ENCODE results near the gene PCSK5. TPM values are rescaled to one million over a fixed set of nuclear protein-coding genes. Genes with fewer than 3 reads are reported as not detected.

The PCSK5 gene
- total and polyA plus RNA-seq, 3 experiments from 2014 or later = 1.6 to 1.9 (median 1.8) TPM

DNA sequence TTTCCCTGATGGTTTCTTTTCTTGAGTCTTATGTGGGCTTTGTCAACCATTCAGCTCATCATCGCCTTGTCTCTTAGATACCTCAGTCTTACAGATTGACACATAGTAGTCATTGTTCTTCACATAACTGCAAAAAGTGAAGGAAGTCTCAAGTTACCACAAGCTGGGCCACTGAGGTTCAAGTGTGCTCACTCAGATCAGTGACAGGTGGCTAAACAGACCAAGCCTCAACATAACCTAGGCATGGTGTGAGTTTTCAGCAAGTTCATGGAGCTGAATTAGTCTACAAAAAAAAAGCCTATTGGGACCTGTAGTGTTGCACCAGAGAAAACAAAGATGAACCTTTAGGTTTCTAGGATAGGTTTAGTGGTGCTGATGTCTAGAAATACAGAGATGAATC is 445.6 kb downstream of the PCSK5 start:
- no peaks in the 10 kb centered on the region for H3K36me3 ChIP-seq (ENCODE audit: insufficient read depth, low read length)
- peaks cover 2 to 21% of the 10 kb centered on the region in 2 donors for H3K27me3 Mint-ChIP-seq
- no peaks in the 10 kb centered on the region for H3K36me3 Mint-ChIP-seq
- H3K4me1 Mint-ChIP-seq = no peaks in the 10 kb centered on the region
- no peaks in the 10 kb centered on the region for H3K9me3 Mint-ChIP-seq
- H3K9me3 ChIP-seq (ENCODE audit: low read length) = no peaks in the 10 kb centered on the region
- CTCF ChIA-PET = no interaction called here
- POLR2A ChIA-PET = no interaction called here
- no peak overlapping the region for H3K4me3 Mint-ChIP-seq
- no peak overlapping the region for H3K27ac Mint-ChIP-seq
- H3K4me3 ChIP-seq (ENCODE audit: low read length) = no peak overlapping the region
- DNase-seq = no peak
- no peak overlapping the region for H3K27ac ChIP-seq (ENCODE audit: low read depth, low read length)
- no peaks in the 10 kb centered on the region for H3K27me3 ChIP-seq (ENCODE audit: insufficient read depth, low read length, poor library complexity, severe bottlenecking)
- H3K4me1 ChIP-seq (ENCODE audit: insufficient read depth, low read length) = no peaks in the 10 kb centered on the region

DNA sequence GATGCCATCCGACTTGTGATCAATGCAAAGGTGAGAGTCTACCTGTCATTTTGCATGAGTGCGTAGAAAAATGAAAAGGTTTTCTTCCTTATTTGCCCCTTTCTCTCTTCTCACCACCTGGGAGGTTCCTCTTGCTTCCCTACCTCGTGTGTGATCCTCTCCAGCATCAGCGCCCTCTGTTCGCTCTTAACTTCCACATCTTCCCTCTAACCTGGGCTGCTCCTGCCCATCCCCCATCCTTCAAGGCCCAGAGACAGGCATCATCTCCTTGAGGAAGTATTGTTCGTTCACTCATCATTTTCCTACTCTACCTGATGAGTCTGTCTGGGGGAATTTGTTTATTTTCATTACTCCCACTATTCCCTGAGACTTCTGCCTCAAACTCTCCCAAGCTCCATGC is 447.9 kb downstream of the PCSK5 start:
- Mint-ChIP-seq H3K27ac (no peak overlapping the region), H3K27me3 (peaks cover 4 to 16% of the 10 kb centered on the region in 2 donors), H3K4me3 (no peak overlapping the region), H3K9me3 (peaks cover 0 to under 1% (median under 1%) of the 10 kb centered on the region in 5 donors), H3K4me1 (no peaks in the 10 kb centered on the region), H3K36me3 (no peaks in the 10 kb centered on the region)
- H3K4me3 ChIP-seq (ENCODE audit: low read length) = no peak overlapping the region
- no peaks in the 10 kb centered on the region for H3K36me3 ChIP-seq (ENCODE audit: insufficient read depth, low read length)
- POLR2A ChIA-PET = no interaction called here
- H3K27ac ChIP-seq (ENCODE audit: low read depth, low read length) = no peak overlapping the region
- CTCF ChIA-PET = no interaction called here
- no peaks in the 10 kb centered on the region for H3K9me3 ChIP-seq (ENCODE audit: low read length)
- no peaks in the 10 kb centered on the region for H3K27me3 ChIP-seq (ENCODE audit: insufficient read depth, low read length, poor library complexity, severe bottlenecking)
- H3K4me1 ChIP-seq (ENCODE audit: insufficient read depth, low read length) = no peaks in the 10 kb centered on the region
- DNase-seq = no peak

DNA sequence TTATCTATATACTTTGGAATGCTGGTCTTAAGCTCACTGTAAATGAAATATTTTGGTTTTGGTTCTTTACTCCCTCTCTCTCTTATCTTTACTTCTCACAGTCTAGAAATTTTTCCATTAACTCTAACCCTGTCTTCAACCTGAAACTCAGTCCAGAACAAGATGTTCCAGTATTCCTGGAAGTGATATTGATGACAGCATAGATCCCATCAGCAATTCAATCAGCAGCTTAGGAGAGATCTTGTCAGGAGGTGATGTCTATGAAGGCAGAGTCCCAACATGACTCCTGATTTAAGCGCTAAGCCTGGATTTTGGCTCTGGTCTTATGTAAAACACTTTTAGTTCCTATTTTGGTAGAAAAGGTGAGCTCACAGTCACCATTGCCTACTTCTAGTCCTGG is 451.1 kb downstream of the PCSK5 start:
- ChIA-PET POLR2A (no interaction called here), CTCF (no interaction called here)
- Mint-ChIP-seq H3K4me3 (no peak overlapping the region), H3K27ac (no peak overlapping the region), H3K4me1 (no peaks in the 10 kb centered on the region), H3K36me3 (no peaks in the 10 kb centered on the region), H3K27me3 (peaks cover 11 to 20% of the 10 kb centered on the region in 2 donors), H3K9me3 (peaks cover 0 to 5% (median 3%) of the 10 kb centered on the region in 5 donors)
- H3K9me3 ChIP-seq (ENCODE audit: low read length) = no peaks in the 10 kb centered on the region
- H3K27me3 ChIP-seq (ENCODE audit: insufficient read depth, low read length, poor library complexity, severe bottlenecking) = no peaks in the 10 kb centered on the region
- DNase-seq = no peak
- no peaks in the 10 kb centered on the region for H3K36me3 ChIP-seq (ENCODE audit: insufficient read depth, low read length)
- no peak overlapping the region for H3K4me3 ChIP-seq (ENCODE audit: low read length)
- no peaks in the 10 kb centered on the region for H3K4me1 ChIP-seq (ENCODE audit: insufficient read depth, low read length)
- no peak overlapping the region for H3K27ac ChIP-seq (ENCODE audit: low read depth, low read length)

DNA sequence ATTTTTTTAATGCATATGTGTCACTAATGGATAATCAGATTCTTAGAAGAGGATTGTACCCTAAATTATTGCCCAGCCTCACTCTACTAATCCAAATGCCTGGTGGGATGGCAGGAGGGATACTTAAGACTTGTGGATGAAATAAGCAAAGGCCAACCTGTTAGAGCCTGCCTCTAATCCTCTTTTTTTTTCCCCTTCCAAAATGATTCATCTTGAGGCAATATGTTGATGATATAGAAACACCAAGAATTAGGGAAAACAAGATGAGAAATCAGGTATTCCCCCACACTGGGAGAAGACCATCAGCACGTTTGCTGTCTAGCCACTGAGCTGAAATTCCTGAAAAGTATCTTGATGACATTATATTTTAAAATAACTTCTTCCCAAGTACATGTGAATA is 451.7 kb downstream of the PCSK5 start:
- Mint-ChIP-seq H3K27me3 (peaks cover 11 to 20% of the 10 kb centered on the region in 2 donors), H3K4me3 (no peak overlapping the region), H3K4me1 (no peaks in the 10 kb centered on the region), H3K9me3 (peaks cover 0 to 5% (median 3%) of the 10 kb centered on the region in 5 donors), H3K27ac (no peak overlapping the region), H3K36me3 (no peaks in the 10 kb centered on the region)
- H3K36me3 ChIP-seq (ENCODE audit: insufficient read depth, low read length) = no peaks in the 10 kb centered on the region
- no peak overlapping the region for H3K4me3 ChIP-seq (ENCODE audit: low read length)
- POLR2A ChIA-PET = no interaction called here
- H3K4me1 ChIP-seq (ENCODE audit: insufficient read depth, low read length) = no peaks in the 10 kb centered on the region
- H3K27me3 ChIP-seq (ENCODE audit: insufficient read depth, low read length, poor library complexity, severe bottlenecking) = no peaks in the 10 kb centered on the region
- H3K9me3 ChIP-seq (ENCODE audit: low read length) = no peaks in the 10 kb centered on the region
- no peak for DNase-seq
- H3K27ac ChIP-seq (ENCODE audit: low read depth, low read length) = no peak overlapping the region
- CTCF ChIA-PET = no interaction called here

DNA sequence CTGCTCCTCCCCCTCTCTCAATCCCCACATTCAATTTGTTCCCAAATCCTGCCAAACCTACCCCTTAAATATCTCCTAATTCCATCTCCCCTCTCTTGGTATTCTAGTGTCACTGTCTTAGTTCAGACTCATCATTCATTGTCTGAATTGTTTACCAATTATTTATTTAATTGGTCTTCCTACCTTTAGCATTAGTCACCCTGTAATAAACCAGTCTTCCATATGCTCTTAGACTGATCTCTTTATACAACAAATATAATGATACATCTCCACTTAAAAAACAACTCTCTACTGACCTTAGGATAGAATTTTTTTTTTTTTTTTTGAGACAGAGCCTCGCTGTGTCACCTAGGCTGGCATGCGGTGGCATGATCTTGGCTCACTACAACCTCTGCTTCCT is 452.4 kb downstream of the PCSK5 start:
- ChIA-PET POLR2A (no interaction called here), CTCF (no interaction called here)
- no peaks in the 10 kb centered on the region for H3K4me1 Mint-ChIP-seq
- H3K27ac Mint-ChIP-seq = peak overlapping the region in 1 of 8 donors; percentile 9
- no peak overlapping the region for H3K4me3 ChIP-seq (ENCODE audit: low read length)
- no peaks in the 10 kb centered on the region for H3K4me1 ChIP-seq (ENCODE audit: insufficient read depth, low read length)
- H3K27me3 ChIP-seq (ENCODE audit: insufficient read depth, low read length, poor library complexity, severe bottlenecking) = no peaks in the 10 kb centered on the region
- DNase-seq = no peak
- H3K4me3 Mint-ChIP-seq = no peak overlapping the region
- H3K36me3 Mint-ChIP-seq = no peaks in the 10 kb centered on the region
- H3K9me3 Mint-ChIP-seq = peaks cover 0 to 5% (median 3%) of the 10 kb centered on the region in 5 donors
- H3K36me3 ChIP-seq (ENCODE audit: insufficient read depth, low read length) = no peaks in the 10 kb centered on the region
- H3K27ac ChIP-seq (ENCODE audit: low read depth, low read length) = no peak overlapping the region
- peaks cover 11 to 20% of the 10 kb centered on the region in 2 donors for H3K27me3 Mint-ChIP-seq
- H3K9me3 ChIP-seq (ENCODE audit: low read length) = no peaks in the 10 kb centered on the region

DNA sequence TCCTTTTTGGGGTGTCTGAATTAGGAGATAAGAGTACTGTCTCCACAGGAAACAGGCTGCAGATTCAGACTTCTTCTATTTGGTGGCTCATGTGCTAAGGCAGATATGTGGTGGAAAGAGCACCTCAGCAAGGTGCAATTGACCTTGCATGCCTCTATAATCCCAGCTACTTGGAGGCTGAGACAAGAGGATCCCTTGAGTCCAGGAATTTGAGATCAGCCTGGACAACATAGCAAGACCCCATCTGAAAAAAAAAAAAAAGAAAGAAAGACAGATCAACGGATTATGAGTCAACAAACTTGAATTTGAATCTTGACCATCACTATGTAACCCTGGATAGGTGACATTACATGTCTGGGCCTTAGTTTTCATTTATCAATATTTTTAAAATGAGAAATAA is 459.4 kb downstream of the PCSK5 start:
- ChIA-PET POLR2A (no interaction called here), CTCF (no interaction called here)
- Histone ChIP-seq H3K27me3 (ENCODE audit: insufficient read depth, low read length, poor library complexity, severe bottlenecking) (no peaks in the 10 kb centered on the region), H3K4me1 (ENCODE audit: insufficient read depth, low read length) (no peaks in the 10 kb centered on the region), H3K9me3 (ENCODE audit: low read length) (no peaks in the 10 kb centered on the region), H3K36me3 (ENCODE audit: insufficient read depth, low read length) (no peaks in the 10 kb centered on the region), H3K4me3 (ENCODE audit: low read length) (no peak overlapping the region), H3K27ac (ENCODE audit: low read depth, low read length) (no peak overlapping the region)
- H3K27ac Mint-ChIP-seq = peak overlapping the region in 1 of 8 donors; percentile 83
- peaks cover 5 to 6% of the 10 kb centered on the region in 2 donors for H3K27me3 Mint-ChIP-seq
- no peaks in the 10 kb centered on the region for H3K4me1 Mint-ChIP-seq
- no peak for DNase-seq
- H3K36me3 Mint-ChIP-seq = no peaks in the 10 kb centered on the region
- H3K4me3 Mint-ChIP-seq = no peak overlapping the region
- H3K9me3 Mint-ChIP-seq = no peaks in the 10 kb centered on the region

DNA sequence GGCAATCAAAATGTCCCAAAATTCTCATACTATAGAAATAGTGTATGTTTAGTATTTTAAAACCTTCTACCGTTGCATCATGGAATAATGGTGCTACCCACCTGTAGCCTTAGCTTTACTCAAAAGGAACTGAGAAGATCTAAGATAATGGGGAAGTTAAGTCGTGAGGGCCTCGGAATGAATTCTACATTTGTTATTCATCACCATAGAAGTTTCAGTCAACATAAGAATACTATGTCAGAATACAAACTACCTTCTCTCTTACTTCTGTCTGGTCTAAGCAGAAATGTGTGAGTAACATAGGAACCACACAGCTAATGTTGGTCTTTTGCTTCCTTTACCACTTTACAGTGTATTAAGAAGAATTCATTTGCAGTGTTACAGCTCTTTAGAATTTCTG is 460.5 kb downstream of the PCSK5 start:
- Mint-ChIP-seq H3K27me3 (peaks cover 3 to 5% of the 10 kb centered on the region in 2 donors), H3K36me3 (no peaks in the 10 kb centered on the region), H3K9me3 (no peaks in the 10 kb centered on the region), H3K4me3 (no peak overlapping the region), H3K4me1 (no peaks in the 10 kb centered on the region), H3K27ac (no peak overlapping the region)
- Histone ChIP-seq H3K27ac (ENCODE audit: low read depth, low read length) (no peak overlapping the region), H3K4me3 (ENCODE audit: low read length) (no peak overlapping the region), H3K9me3 (ENCODE audit: low read length) (no peaks in the 10 kb centered on the region), H3K36me3 (ENCODE audit: insufficient read depth, low read length) (no peaks in the 10 kb centered on the region), H3K4me1 (ENCODE audit: insufficient read depth, low read length) (no peaks in the 10 kb centered on the region), H3K27me3 (ENCODE audit: insufficient read depth, low read length, poor library complexity, severe bottlenecking) (no peaks in the 10 kb centered on the region)
- ChIA-PET CTCF (no interaction called here), POLR2A (no interaction called here)
- DNase-seq = no peak

DNA sequence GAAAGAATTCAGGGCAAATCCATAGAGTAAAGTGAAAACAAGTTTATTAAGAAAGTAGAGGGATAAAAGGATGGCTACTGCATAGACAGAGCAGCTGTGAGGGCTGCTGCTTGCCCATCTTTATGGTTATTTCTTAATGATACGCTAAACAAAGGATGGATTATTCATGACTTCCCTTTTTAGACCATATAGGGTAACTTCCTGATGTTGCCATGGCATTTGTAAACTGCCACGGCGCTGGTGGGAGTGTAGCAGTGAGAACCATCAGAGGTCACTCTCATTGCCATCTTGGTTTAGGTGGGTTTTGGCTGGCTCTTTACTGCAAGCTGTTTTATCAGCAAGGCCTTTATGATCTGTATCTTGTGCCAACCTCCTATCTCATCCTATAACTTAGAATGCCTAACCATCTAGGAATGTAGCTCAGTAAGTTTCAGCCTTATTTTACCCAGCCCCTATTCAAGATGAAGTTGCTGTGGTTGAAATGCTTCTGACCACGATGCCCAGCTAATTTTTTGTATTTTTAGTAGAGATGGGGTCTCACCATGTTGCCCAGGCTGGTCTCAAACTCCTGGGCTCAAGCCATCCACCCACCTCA is 461.6 kb downstream of the PCSK5 start:
- peaks cover 0 to 6% of the 10 kb centered on the region in 2 donors for H3K27me3 Mint-ChIP-seq
- DNase-seq = no peak
- no peaks in the 10 kb centered on the region for H3K4me1 Mint-ChIP-seq
- Histone ChIP-seq H3K36me3 (ENCODE audit: insufficient read depth, low read length) (no peaks in the 10 kb centered on the region), H3K27ac (ENCODE audit: low read depth, low read length) (no peak overlapping the region), H3K4me1 (ENCODE audit: insufficient read depth, low read length) (no peaks in the 10 kb centered on the region), H3K27me3 (ENCODE audit: insufficient read depth, low read length, poor library complexity, severe bottlenecking) (no peaks in the 10 kb centered on the region), H3K9me3 (ENCODE audit: low read length) (no peaks in the 10 kb centered on the region), H3K4me3 (ENCODE audit: low read length) (no peak overlapping the region)
- H3K27ac Mint-ChIP-seq = no peak overlapping the region
- H3K36me3 Mint-ChIP-seq = no peaks in the 10 kb centered on the region
- CTCF ChIA-PET = interaction anchor here (1.0 kb wide), 1 partner anchor 10 kb away, joined by 3 read pairs; no protein-coding TSS in a partner anchor
- H3K9me3 Mint-ChIP-seq = no peaks in the 10 kb centered on the region
- POLR2A ChIA-PET = no interaction called here
- no peak overlapping the region for H3K4me3 Mint-ChIP-seq

DNA sequence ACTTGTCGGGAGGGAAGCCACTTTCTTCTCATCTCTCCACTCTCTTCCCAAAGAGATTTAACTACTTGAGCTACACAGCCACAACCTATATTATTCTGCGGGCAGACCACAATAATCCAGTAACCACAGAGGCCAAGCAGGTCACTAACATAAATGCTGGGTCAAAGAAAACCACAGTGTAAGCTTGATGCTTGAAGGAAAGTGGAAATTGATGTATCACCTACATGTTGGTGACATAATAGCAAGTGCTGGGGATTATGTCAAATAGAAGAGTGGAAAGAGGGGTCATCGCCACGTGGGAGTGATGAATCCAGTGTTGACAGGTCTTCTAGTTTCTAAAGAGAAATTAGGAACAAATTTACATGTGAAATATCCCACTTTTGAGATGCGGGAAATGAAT is 462.8 kb downstream of the PCSK5 start:
- no peaks in the 10 kb centered on the region for H3K27me3 ChIP-seq (ENCODE audit: insufficient read depth, low read length, poor library complexity, severe bottlenecking)
- no peak overlapping the region for H3K4me3 Mint-ChIP-seq
- H3K27me3 Mint-ChIP-seq = peaks cover 0 to 6% of the 10 kb centered on the region in 2 donors
- H3K36me3 Mint-ChIP-seq = no peaks in the 10 kb centered on the region
- no peaks in the 10 kb centered on the region for H3K9me3 ChIP-seq (ENCODE audit: low read length)
- no peak for DNase-seq
- H3K36me3 ChIP-seq (ENCODE audit: insufficient read depth, low read length) = no peaks in the 10 kb centered on the region
- no peak overlapping the region for H3K27ac Mint-ChIP-seq
- H3K4me3 ChIP-seq (ENCODE audit: low read length) = no peak overlapping the region
- H3K27ac ChIP-seq (ENCODE audit: low read depth, low read length) = no peak overlapping the region
- H3K9me3 Mint-ChIP-seq = no peaks in the 10 kb centered on the region
- no peaks in the 10 kb centered on the region for H3K4me1 Mint-ChIP-seq
- ChIA-PET CTCF (interaction anchor here (1.0 kb wide), 1 partner anchor 8 kb away, joined by 3 read pairs; no protein-coding TSS in a partner anchor), POLR2A (no interaction called here)
- H3K4me1 ChIP-seq (ENCODE audit: insufficient read depth, low read length) = no peaks in the 10 kb centered on the region
